Keratinocyte (primary cell): Measurements from ENCODE around the gene TDRD1. TPM values are rescaled to one million over a fixed set of nuclear protein-coding genes. Genes with fewer than 3 reads are reported as not detected.
A peak's percentile ranks its signal among the peaks of the same experiment; 100 is the strongest.

Experiments
- DNase-seq: peaks from one replicate; pipeline ENCODE4 v3.0.0-alpha.2; 2011; ENCODE audit warnings: low read depth, missing footprints, low spot score
- FAIRE-seq: peaks from 2 replicates; lab custom pipeline; 2011; peaks lifted over from hg19 to GRCh38; lab: Jason Lieb, UNC
- H2AFZ ChIP-seq: 2 replicates; pipeline ENCODE4 v1.6.0; 2012; ENCODE audit warnings: low read length, control low read depth, inconsistent platforms; ENCODE audit not compliant: control insufficient read depth
- H3K27ac ChIP-seq: 2 replicates; pipeline ENCODE4 v1.5.1; 2011; ENCODE audit warnings: low read length; ENCODE audit not compliant: control insufficient read depth, insufficient read depth
- H3K27me3 ChIP-seq: 3 replicates; pipeline ENCODE4 v1.6.0; 2011; ENCODE audit warnings: low read length; ENCODE audit not compliant: control insufficient read depth, insufficient read depth; ENCODE audit errors: extremely low read depth
- H3K36me3 ChIP-seq, 2 experiments: 2 replicates in 1 of 2; 3 replicates in 1 of 2; pipeline ENCODE4 v1.5.1; 2011; ENCODE audit warnings: low read length in 2 of 2, mild to moderate bottlenecking in 1 of 2; ENCODE audit not compliant: control insufficient read depth in 2 of 2, insufficient read depth in 2 of 2; ENCODE audit errors: extremely low read depth in 1 of 2
- H3K4me1 ChIP-seq: 3 replicates; pipeline ENCODE4 v1.5.1; 2011; ENCODE audit warnings: low read length; ENCODE audit not compliant: control insufficient read depth, insufficient read depth; ENCODE audit errors: extremely low read depth
- H3K4me2 ChIP-seq: 3 replicates; pipeline ENCODE4 v1.6.0; 2011; ENCODE audit warnings: low read depth, low read length; ENCODE audit not compliant: control insufficient read depth, insufficient read depth; ENCODE audit errors: extremely low read depth
- H3K4me3 ChIP-seq, 3 experiments: fragments of 200-600 bp in 1 of 3; sonication (generic) in 1 of 3; 2 replicates in 2 of 3; 3 replicates in 1 of 3; pipeline ENCODE4 v1.5.1; 2011 to 2016; ENCODE audit warnings: low read length in 3 of 3, mild to moderate bottlenecking in 3 of 3, control low read depth in 2 of 3, inconsistent platforms in 1 of 3, low read depth in 1 of 3, mixed read lengths in 1 of 3, mixed run types in 1 of 3, moderate library complexity in 1 of 3; ENCODE audit not compliant: control insufficient read depth in 2 of 3, insufficient read depth in 2 of 3; ENCODE audit errors: extremely low read depth in 1 of 3
- H3K79me2 ChIP-seq: 2 replicates; pipeline ENCODE4 v1.6.0; 2012; ENCODE audit warnings: low read length; ENCODE audit not compliant: control insufficient read depth, insufficient read depth
- H3K9ac ChIP-seq: 3 replicates; pipeline ENCODE4 v1.6.0; 2011; ENCODE audit warnings: low read length; ENCODE audit not compliant: control insufficient read depth, insufficient read depth; ENCODE audit errors: extremely low read depth
- H3K9me1 ChIP-seq: 3 replicates; pipeline ENCODE4 v1.6.0; 2011; ENCODE audit warnings: low read length; ENCODE audit not compliant: control insufficient read depth, insufficient read depth; ENCODE audit errors: extremely low read depth
- H3K9me3 ChIP-seq: 2 replicates; pipeline ENCODE4 v1.5.1; 2012; ENCODE audit warnings: low read depth, low read length; ENCODE audit not compliant: control insufficient read depth
- H4K20me1 ChIP-seq: 3 replicates; pipeline ENCODE4 v1.6.0; 2011; ENCODE audit warnings: low read length; ENCODE audit not compliant: control insufficient read depth, insufficient read depth; ENCODE audit errors: extremely low read depth
- CTCF ChIP-seq, 3 experiments: IDR thresholded peaks in 1 of 3; conservative IDR thresholded peaks in 1 of 3; optimal IDR thresholded peaks in 1 of 3; 2 replicates in 2 of 3; 3 replicates in 1 of 3; pipeline versions ENCODE3 to v1.5.1; 2011; ENCODE audit warnings: low read length in 3 of 3, mild to moderate bottlenecking in 3 of 3, moderate library complexity in 2 of 3, control low read depth in 1 of 3, inconsistent platforms in 1 of 3; ENCODE audit not compliant: insufficient read depth in 2 of 3; ENCODE audit errors: extremely low read depth in 1 of 3
- EZH2 ChIP-seq: IDR thresholded peaks from one replicate; pipeline ENCODE4 v1.6.1; 2012; ENCODE audit warnings: inconsistent platforms, mild to moderate bottlenecking, low read length, moderate library complexity
- dilution Hi-C: fragments of 300-500 bp; cut with MboI; formaldehyde crosslinking; loops from one replicate; pipeline ENCODE4 v1.7.0; 2020; ENCODE audit warnings: low sequenced_read_pairs; ENCODE audit not compliant: extremely low pct_ligation_motif_present
- polyA plus RNA-seq, 5 experiments: library from polyadenylated mRNA; depleted of rRNA in 3 of 5; stranded (reverse) in 3 of 5; stranded (forward) in 1 of 5; unstranded in 1 of 5; fragments of >200 nt; gene quantifications; 1 replicate in 1 of 5; 2 replicates in 3 of 5; 3 replicates in 1 of 5; pipeline versions ENCODE4 v1.2.1 to v1.2.3, GENCODE V29; 2011 to 2012; ENCODE audit warnings: missing spikeins in 2 of 5, low read depth in 1 of 5, low replicate concordance in 1 of 5

The TDRD1 gene
- polyA plus RNA-seq, 1 donor (not counting 4 experiments of a cell fraction or from before 2014, with no cell fraction given) = 0.56 TPM

GRCh38 chr10:114215033-114215432 is 35.9 kb downstream of the TDRD1 start:
- Histone ChIP-seq H3K4me2 (no peak overlapping the region), H3K79me2 (no peaks in the 10 kb centered on the region), H3K9ac (no peak overlapping the region), H3K4me3 (no peak overlapping the region), H3K36me3 (no peaks in the 10 kb centered on the region), H3K9me3 (no peaks in the 10 kb centered on the region), H3K27ac (no peak overlapping the region), H3K9me1 (no peaks in the 10 kb centered on the region), H4K20me1 (no peaks in the 10 kb centered on the region), H3K27me3 (no peaks in the 10 kb centered on the region), H2AFZ (no peak overlapping the region), H3K4me1 (no peaks in the 10 kb centered on the region)
- dilution Hi-C loops = no loop called here
- DNase-seq (no peak), FAIRE-seq (no peak)
- TF ChIP-seq EZH2 (no peak), CTCF (optimal IDR thresholded peaks at IDR 0.05 in 1 of 3, IDR thresholded peaks at IDR 0.05 in 1 of 3, conservative IDR thresholded peaks at IDR 0.05 in 1 of 3; ENCODE audit: extremely low read depth in 1 of 3, insufficient read depth in 2 of 3, low read length in 3 of 3) (no peak)

- H3K4me1 ChIP-seq = no peaks in the 10 kb centered on the region
- H4K20me1 ChIP-seq = no peaks in the 10 kb centered on the region
- DNase-seq = no peak
- peaks cover 8% of the 10 kb centered on the region for H3K27me3 ChIP-seq
- no peaks in the 10 kb centered on the region for H3K9me1 ChIP-seq
- TF ChIP-seq EZH2 (no peak), CTCF (optimal IDR thresholded peaks at IDR 0.05 in 1 of 3, IDR thresholded peaks at IDR 0.05 in 1 of 3, conservative IDR thresholded peaks at IDR 0.05 in 1 of 3; ENCODE audit: extremely low read depth in 1 of 3, insufficient read depth in 2 of 3, low read length in 3 of 3) (no peak)
- dilution Hi-C loops = no loop called here
- FAIRE-seq = peak; percentile 61
- H3K9ac ChIP-seq = no peak overlapping the region
- H3K79me2 ChIP-seq = no peaks in the 10 kb centered on the region
- H3K4me2 ChIP-seq = no peak overlapping the region
- H3K9me3 ChIP-seq = no peaks in the 10 kb centered on the region
- no peak overlapping the region for H2AFZ ChIP-seq
- H3K4me3 ChIP-seq = no peak overlapping the region
- H3K27ac ChIP-seq = no peak overlapping the region
- no peaks in the 10 kb centered on the region for H3K36me3 ChIP-seq
Observed at GRCh38 chr10:114220281-114220680, 41.1 kb downstream of the TDRD1 start.
